Upper lobe of left lung (tissue), 6 donors: Measurements from ENCODE around the gene TRIP10. TPM values are rescaled to one million over a fixed set of nuclear protein-coding genes. Genes with fewer than 3 reads are reported as not detected.
A peak's percentile ranks its signal among the peaks of the same experiment; 100 is the strongest.

Experiments used
- ATAC-seq, 2 donors: fragments of 200-7000 bp; cut with Tn5 transposase; one replicate each; pipeline ENCODE4 v1.9.1; 2022; ENCODE audit warnings: mild to moderate bottlenecking in 2 of 2, moderate library complexity in 2 of 2; ENCODE audit not compliant: low FRiP score in 2 of 2
- DNase-seq, 2 donors: peaks; one replicate each; pipeline ENCODE4 v3.0.0-alpha.2; 2019 to 2020
- H3K27ac ChIP-seq, 4 donors: fragments of 200-600 bp; sonication (generic); one replicate each; pipeline ENCODE4 v1.5.1; 2016 to 2019
- H3K27me3 ChIP-seq, 4 donors: fragments of 200-600 bp; sonication (generic); one replicate each; pipeline ENCODE4 v1.5.1; 2017 to 2019
- H3K36me3 ChIP-seq, 4 donors: fragments of 200-600 bp; sonication (generic); one replicate each; pipeline ENCODE4 v1.5.1; 2016 to 2019
- H3K4me1 ChIP-seq, 4 donors: fragments of 200-600 bp; sonication (generic); one replicate each; pipeline ENCODE4 v1.5.1; 2018 to 2019
- H3K4me3 ChIP-seq, 4 donors: fragments of 200-600 bp; sonication (generic); one replicate each; pipeline ENCODE4 v1.5.1; 2017 to 2019; ENCODE audit warnings: mild to moderate bottlenecking in 2 of 4, moderate library complexity in 1 of 4
- H3K9me3 ChIP-seq, 4 donors: fragments of 200-600 bp; sonication (generic); one replicate each; pipeline ENCODE4 v1.5.1; 2018 to 2019
- EP300 ChIP-seq, 4 donors: sonication (generic); formaldehyde crosslinking; IDR thresholded peaks; one replicate each; pipeline ENCODE4 v1.5.1; 2017; ENCODE audit warnings: antibody characterized with exemption in 4 of 4, control low read depth in 2 of 4
- POLR2A ChIP-seq, 4 donors: fragments of 450-650 bp; IDR thresholded peaks; one replicate each; pipeline ENCODE4 v1.5.1; 2016 to 2017; ENCODE audit warnings: antibody characterized with exemption in 4 of 4, mild to moderate bottlenecking in 2 of 4
- POLR2AphosphoS5 ChIP-seq, 2 donors: sonication (generic); formaldehyde crosslinking; IDR thresholded peaks; one replicate each; pipeline ENCODE4 v1.5.1; 2017; ENCODE audit warnings: antibody characterized with exemption in 2 of 2
- WGBS, 2 donors: methylation state at CpG; one replicate each; pipeline ENCODE4 v1.1.5; 2017 to 2018; 5-methylcytosine and 5-hydroxymethylcytosine counted together
- total RNA-seq, 6 donors: library from RNA; depleted of rRNA in 4 of 6; stranded (reverse); fragments of >200 nt in 4 of 6; gene quantifications; one replicate each; pipeline versions ENCODE4 v1.1.0 to v1.2.1, GENCODE V29; 2016 to 2021
- TF ChIP-seq, protein P1 (sequence below), 6 experiments: fragments of 450-650 bp in 4 of 6; fragments of 200-600 bp in 2 of 6; sonication (generic) in 2 of 6; IDR thresholded peaks; one replicate each; pipeline ENCODE4 v1.5.1; 2016 to 2019; ENCODE audit warnings: antibody characterized with exemption in 6 of 6
- donor health status: DM: no; HTN: no; CAD: no; lungs with moderate emphysema.
- donor health status: DM: no; HTN: yes; CAD: no; lungs with severe emphysema.

The TRIP10 gene
- total RNA-seq, 6 donors from 2014 or later, result 59.6 to 423 (median 74.3) TPM

DNA sequence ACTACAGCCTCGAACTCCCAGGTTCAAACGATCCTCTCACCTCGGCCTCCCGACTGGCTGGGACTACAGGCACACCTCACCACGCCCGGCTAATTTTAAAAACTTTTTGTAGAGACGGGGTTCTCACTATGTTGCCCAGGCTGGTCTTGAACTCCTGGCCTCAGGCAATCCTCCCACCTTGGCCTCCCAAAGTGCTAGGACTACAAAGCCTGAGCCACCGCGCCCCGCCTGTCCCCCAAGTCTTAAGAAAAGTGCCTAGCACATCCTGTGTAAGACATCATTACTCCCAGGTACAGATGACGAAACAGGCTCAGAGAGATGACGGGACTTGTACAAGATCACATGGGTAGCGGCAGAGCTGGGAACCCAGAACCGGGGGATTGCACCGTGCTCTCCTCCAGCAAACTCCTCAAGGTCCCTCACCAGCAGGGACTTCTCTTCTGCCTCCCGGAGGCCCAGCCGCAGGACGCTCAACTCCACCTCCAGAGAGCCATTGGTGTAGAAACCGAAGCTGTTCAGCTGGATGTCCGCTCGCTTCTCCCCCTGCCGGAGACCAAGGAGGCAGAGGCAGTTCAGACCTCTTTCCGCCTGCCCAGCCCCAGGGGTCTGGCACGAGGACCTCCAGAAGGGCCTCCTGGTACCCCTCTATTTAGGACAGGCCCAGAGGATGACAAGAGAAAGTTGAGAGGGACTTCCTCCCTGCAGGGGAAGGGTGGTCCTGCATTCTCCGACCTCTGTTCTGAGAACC lies 3.1 kb upstream of the TRIP10 start:
- DNase-seq (peak; percentile 53 to 87), ATAC-seq (peak; percentile 16 to 50)

DNA sequence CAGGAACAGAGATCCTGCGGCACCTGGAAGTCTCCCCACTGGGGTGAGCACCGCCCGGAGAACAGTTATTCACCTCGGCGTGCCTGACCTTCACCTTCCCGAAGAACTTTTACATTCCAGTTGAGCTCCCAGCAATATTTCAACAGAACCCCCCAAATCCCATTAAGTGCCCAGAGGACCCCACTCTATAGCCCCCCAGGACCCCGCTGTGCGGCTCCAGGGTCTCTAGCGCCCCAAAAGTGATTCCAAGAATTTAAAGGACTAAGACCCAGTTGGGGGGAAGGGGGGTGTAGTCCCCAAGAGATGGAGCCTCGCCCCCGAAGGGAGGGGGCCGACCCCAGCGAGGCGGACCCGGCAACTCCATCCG lies 2.6 kb upstream of the TRIP10 start:
- peaks cover 34 to 55% (median 42%) of the 10 kb centered on the region in 4 donors for H3K4me1 ChIP-seq
- peaks cover 0 to 7% (median 0%) of the 10 kb centered on the region in 4 donors for H3K27me3 ChIP-seq
- no peaks in the 10 kb centered on the region for H3K9me3 ChIP-seq
- H3K4me3 ChIP-seq, result peak overlapping the region; percentile 60 to 96 (median 89)
- DNase-seq (no peak), ATAC-seq (no peak)
- H3K36me3 ChIP-seq, result peaks cover 7 to 23% (median 19%) of the 10 kb centered on the region in 4 donors
- peak overlapping the region; percentile 91 to 99 (median 96) for H3K27ac ChIP-seq
- WGBS, 2 donors, result 0% methylated on average over 5 to 15 of the region's 16 CpGs
- TF ChIP-seq POLR2AphosphoS5 (IDR thresholded peaks at IDR 0.05), result no peak
- TF ChIP-seq, protein P1, sequence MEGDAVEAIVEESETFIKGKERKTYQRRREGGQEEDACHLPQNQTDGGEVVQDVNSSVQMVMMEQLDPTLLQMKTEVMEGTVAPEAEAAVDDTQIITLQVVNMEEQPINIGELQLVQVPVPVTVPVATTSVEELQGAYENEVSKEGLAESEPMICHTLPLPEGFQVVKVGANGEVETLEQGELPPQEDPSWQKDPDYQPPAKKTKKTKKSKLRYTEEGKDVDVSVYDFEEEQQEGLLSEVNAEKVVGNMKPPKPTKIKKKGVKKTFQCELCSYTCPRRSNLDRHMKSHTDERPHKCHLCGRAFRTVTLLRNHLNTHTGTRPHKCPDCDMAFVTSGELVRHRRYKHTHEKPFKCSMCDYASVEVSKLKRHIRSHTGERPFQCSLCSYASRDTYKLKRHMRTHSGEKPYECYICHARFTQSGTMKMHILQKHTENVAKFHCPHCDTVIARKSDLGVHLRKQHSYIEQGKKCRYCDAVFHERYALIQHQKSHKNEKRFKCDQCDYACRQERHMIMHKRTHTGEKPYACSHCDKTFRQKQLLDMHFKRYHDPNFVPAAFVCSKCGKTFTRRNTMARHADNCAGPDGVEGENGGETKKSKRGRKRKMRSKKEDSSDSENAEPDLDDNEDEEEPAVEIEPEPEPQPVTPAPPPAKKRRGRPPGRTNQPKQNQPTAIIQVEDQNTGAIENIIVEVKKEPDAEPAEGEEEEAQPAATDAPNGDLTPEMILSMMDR (IDR thresholded peaks at IDR 0.05), result peak in 1 of 6 experiments; percentile 4

More for the DNA sequence above, 3.1 kb upstream of the TRIP10 start:
- peaks cover 0 to 7% (median 0%) of the 10 kb centered on the region in 4 donors for H3K27me3 ChIP-seq
- peak overlapping the region; percentile 60 to 96 (median 89) for H3K4me3 ChIP-seq
- TF ChIP-seq POLR2AphosphoS5 (IDR thresholded peaks at IDR 0.05) (peak; percentile 21 to 38), EP300 (IDR thresholded peaks at IDR 0.05) (no peak), POLR2A (IDR thresholded peaks at IDR 0.05) (peak in 2 of 4 donors; percentile 25 to 45)
- TF ChIP-seq, protein P1 (IDR thresholded peaks at IDR 0.05), result peak; percentile 48 to 82 (median 76)
- WGBS, 2 donors, result 23 to 36% methylated on average over 18 to 25 of the region's 25 CpGs
- no peaks in the 10 kb centered on the region for H3K9me3 ChIP-seq
- H3K36me3 ChIP-seq, result peaks cover 7 to 28% (median 23%) of the 10 kb centered on the region in 4 donors
- H3K27ac ChIP-seq, result peak overlapping the region; percentile 91 to 99 (median 96)
- peaks cover 28 to 49% (median 36%) of the 10 kb centered on the region in 4 donors for H3K4me1 ChIP-seq

DNA sequence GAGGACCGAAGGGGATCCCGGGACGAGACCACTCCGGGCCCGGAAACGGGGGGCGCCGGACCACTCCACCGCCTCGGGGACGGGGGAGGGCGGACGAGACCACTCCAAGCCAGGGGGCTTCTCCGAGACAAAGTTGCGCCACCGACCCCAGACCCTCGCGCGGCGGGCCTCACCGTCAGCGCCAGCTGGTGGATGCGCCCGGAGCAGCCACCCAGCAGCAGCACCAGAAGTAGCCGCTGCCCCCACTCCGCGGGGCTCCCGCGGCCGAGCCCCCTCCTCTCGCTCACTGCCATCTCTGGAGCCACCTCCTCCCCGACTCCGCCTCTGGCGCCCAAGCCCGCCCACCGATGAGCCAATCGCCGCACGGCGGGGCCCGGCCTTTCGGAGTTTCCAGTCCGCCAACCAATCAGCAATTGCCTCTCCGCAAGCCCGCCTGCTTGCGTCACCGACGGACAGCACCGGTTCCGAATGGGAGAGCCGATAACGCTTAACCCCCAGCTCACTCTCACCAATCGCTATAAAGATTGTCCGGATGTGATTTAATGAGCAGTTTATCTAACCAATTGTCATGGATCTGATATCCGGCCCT lies 2.1 kb upstream of the TRIP10 start, which contains the start of gene GPR108:
GPR108 (minus strand) TSS at position 297 of the 589 bp plus-strand sequence; CDS start at position 293, 4 bp downstream.
- H3K9me3 ChIP-seq, result no peaks in the 10 kb centered on the region
- H3K4me3 ChIP-seq, result peak within 1 kb of the TSS; percentile 60 to 96 (median 89)
- DNase-seq (peak; percentile 99 to 100), ATAC-seq (peak; percentile 89 to 93)
- peaks cover 7 to 23% (median 14%) of the 10 kb centered on the region in 4 donors for H3K36me3 ChIP-seq
- H3K27me3 ChIP-seq, result peaks cover 0 to 7% (median 0%) of the 10 kb centered on the region in 4 donors
- WGBS, 2 donors, result 0 to 1% methylated on average over 2 to 44 of the region's 55 CpGs
- TF ChIP-seq POLR2A (IDR thresholded peaks at IDR 0.05) (peak in 2 of 4 donors; percentile 68 to 74), EP300 (IDR thresholded peaks at IDR 0.05) (no peak), POLR2AphosphoS5 (IDR thresholded peaks at IDR 0.05) (peak; percentile 9 to 74)
- TF ChIP-seq, protein P1 (IDR thresholded peaks at IDR 0.05), result peak in 3 of 6 experiments; percentile 8 to 30 (median 20)
- peaks cover 34 to 59% (median 46%) of the 10 kb centered on the region in 4 donors for H3K4me1 ChIP-seq
- peak within 1 kb of the TSS; percentile 91 to 99 (median 96) for H3K27ac ChIP-seq

DNA sequence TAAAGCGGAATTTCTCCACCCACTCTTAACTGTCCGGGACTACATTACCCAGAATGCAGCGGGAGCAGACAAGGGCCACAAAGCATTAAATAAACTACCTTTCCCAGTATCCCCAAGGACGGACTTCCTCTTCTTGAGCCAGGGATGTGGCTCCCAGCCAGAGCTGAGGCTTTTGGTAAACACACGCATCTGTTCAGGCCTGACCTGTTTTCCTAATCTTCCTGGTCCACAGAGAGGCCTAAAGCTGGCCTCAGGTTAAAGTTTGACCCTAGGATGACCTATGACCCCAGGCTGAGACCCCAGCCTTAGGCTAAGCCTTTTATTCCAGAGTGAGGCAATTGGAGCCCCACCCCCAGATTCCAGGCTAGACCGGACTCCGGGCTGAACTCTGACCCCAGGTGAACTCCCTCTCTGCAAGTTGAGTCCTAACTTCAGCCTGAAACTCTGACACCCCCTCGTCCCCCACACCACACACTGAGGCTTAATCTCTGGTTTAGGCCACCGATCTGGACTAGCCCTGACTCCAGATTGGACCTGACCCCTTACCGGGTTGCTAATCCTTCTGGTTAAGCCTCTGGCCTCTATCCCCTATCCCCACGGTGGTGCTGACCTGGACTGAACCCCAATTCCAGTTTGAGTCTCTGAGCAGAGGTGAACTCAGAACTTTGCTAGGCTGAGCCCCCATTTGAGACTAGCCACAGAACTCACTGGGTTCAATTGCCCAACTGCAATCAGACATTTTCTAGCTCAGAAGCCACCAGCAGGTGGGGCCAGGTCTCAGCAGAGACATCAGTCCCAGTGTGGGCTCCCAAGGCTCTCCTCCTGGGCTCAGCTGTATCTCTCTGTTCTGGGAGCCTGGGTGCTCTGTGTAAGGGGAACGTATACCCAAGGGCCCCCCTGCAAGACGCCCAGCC lies 1.4 kb upstream of the TRIP10 start:
- Histone ChIP-seq H3K4me3 (peak overlapping the region in 1 of 4 donors; percentile 99), H3K27ac (peak overlapping the region; percentile 87 to 94 (median 92)), H3K36me3 (peaks cover 2 to 22% (median 11%) of the 10 kb centered on the region in 4 donors), H3K4me1 (peaks cover 35 to 67% (median 52%) of the 10 kb centered on the region in 4 donors), H3K27me3 (peaks cover 0 to 7% (median 0%) of the 10 kb centered on the region in 4 donors), H3K9me3 (no peaks in the 10 kb centered on the region)
- TF ChIP-seq, protein P1 (IDR thresholded peaks at IDR 0.05), result peak; percentile 37 to 86 (median 72)
- peak in 1 of 4 donors; percentile 17 for TF ChIP-seq POLR2A (IDR thresholded peaks at IDR 0.05)
- TF ChIP-seq POLR2AphosphoS5 (IDR thresholded peaks at IDR 0.05), result peak; percentile 66 to 82
- peak in 1 of 4 donors; percentile 53 for TF ChIP-seq EP300 (IDR thresholded peaks at IDR 0.05)
- DNase-seq (peak in 1 of 2 donors; percentile 96), ATAC-seq (peak; percentile 42 to 70)
- WGBS, 2 donors, result 0 to 12% methylated on average over 5 to 13 of the region's 13 CpGs
